ENCODE results near the gene SMIM23.

The SMIM23 gene

GRCh38 chr5:171795381-171795780 is 9.8 kb downstream of the SMIM23 start (continued):
- TF ChIP-seq ZNF518A (tag by site-specific recombination; conservative IDR thresholded peaks at IDR 0.05; ENCODE audit: low read depth), result no peak
- no peak for TF ChIP-seq ZNF239 (tag by site-specific recombination; IDR thresholded peaks at IDR 0.05)
- no peak for TF ChIP-seq ZNF624 (tag by site-specific recombination; IDR thresholded peaks at IDR 0.05)
- TF ChIP-seq ZNF10 (tag by site-specific recombination; IDR thresholded peaks at IDR 0.05), result no peak
- TF ChIP-seq ZBTB10 (tag by site-specific recombination; IDR thresholded peaks at IDR 0.05), result no peak
- no peak for TF ChIP-seq ZBTB1 (tag by site-specific recombination; IDR thresholded peaks at IDR 0.05)
- TF ChIP-seq PATZ1 (tag by site-specific recombination; IDR thresholded peaks at IDR 0.05), result no peak
- TF ChIP-seq GLI2 (tag by site-specific recombination; IDR thresholded peaks at IDR 0.05; ENCODE audit: borderline replicate concordance, low read depth), result no peak
- no peak for TF ChIP-seq ZNF133 (tag by site-specific recombination; IDR thresholded peaks at IDR 0.05)
- no peak for TF ChIP-seq KLF10 (tag by site-specific recombination; IDR thresholded peaks at IDR 0.05)
- TF ChIP-seq ZNF677 (tag by site-specific recombination; IDR thresholded peaks at IDR 0.05), result no peak
- TF ChIP-seq ZNF76 (tag by site-specific recombination; IDR thresholded peaks at IDR 0.05; ENCODE audit: borderline replicate concordance, low read depth), result no peak
- TF ChIP-seq ZNF26 (tag by site-specific recombination; IDR thresholded peaks at IDR 0.05), result no peak
- TF ChIP-seq SP2 (tag by site-specific recombination; IDR thresholded peaks at IDR 0.05), result no peak
- no peak for TF ChIP-seq ZNF654 (tag by site-specific recombination; IDR thresholded peaks at IDR 0.05; ENCODE audit: low read depth)

GRCh38 chr5:171796436-171796835 is 10.8 kb downstream of the SMIM23 start:
- POLR2A ChIA-PET, result no interaction called here

More at GRCh38 chr5:171796436-171796835, 10.8 kb downstream of the SMIM23 start:
- CTCF ChIA-PET, result no interaction called here
- Histone ChIP-seq H3K9me3 (ENCODE audit: control insufficient read depth, insufficient read depth, low read depth, low read length) (no peaks in the 10 kb centered on the region), H3K27ac (ENCODE audit: extremely low read depth, low read depth, low read length) (no peak overlapping the region), H3K36me3 (ENCODE audit: control insufficient read depth in 2 of 2, insufficient read depth in 1 of 2, low read length in 2 of 2) (no peaks in the 10 kb centered on the region), H3K4me3 (ENCODE audit: low read depth, low read length) (no peak overlapping the region), H3K4me1 (ENCODE audit: control insufficient read depth, insufficient read depth, low read length) (no peaks in the 10 kb centered on the region)
- no peak for TF ChIP-seq ZNF23 (tag by site-specific recombination; IDR thresholded peaks at IDR 0.05; ENCODE audit: borderline replicate concordance)
- TF ChIP-seq ZSCAN5A (tag by site-specific recombination; IDR thresholded peaks at IDR 0.05), result no peak
- no peak for TF ChIP-seq ZNF514 (tag by site-specific recombination; IDR thresholded peaks at IDR 0.05)
- TF ChIP-seq ZNF701 (tag by site-specific recombination; IDR thresholded peaks at IDR 0.05), result no peak
- TF ChIP-seq ZNF530 (tag by site-specific recombination; IDR thresholded peaks at IDR 0.05; ENCODE audit: low read depth), result no peak
- no peak for TF ChIP-seq MZF1 (tag by site-specific recombination; IDR thresholded peaks at IDR 0.05; ENCODE audit: borderline replicate concordance)
- TF ChIP-seq YY2 (tag by site-specific recombination; IDR thresholded peaks at IDR 0.05), result no peak
- no peak for TF ChIP-seq ZNF837 (tag by site-specific recombination; IDR thresholded peaks at IDR 0.05)
- TF ChIP-seq ZNF792 (tag by site-specific recombination; IDR thresholded peaks at IDR 0.05), result no peak
- TF ChIP-seq KLF10 (tag by site-specific recombination; IDR thresholded peaks at IDR 0.05), result no peak
- TF ChIP-seq SCRT1 (tag by site-specific recombination; IDR thresholded peaks at IDR 0.05; ENCODE audit: borderline replicate concordance), result no peak

All from HEK293 (cell line).